Measurements from ENCODE around the gene LAMA4. TPM values are rescaled to one million over a fixed set of nuclear protein-coding genes. Genes with fewer than 3 reads are reported as not detected.

The LAMA4 gene
- total and polyA plus RNA-seq, 5 donors from 2014 or later, result not detected

DNA sequence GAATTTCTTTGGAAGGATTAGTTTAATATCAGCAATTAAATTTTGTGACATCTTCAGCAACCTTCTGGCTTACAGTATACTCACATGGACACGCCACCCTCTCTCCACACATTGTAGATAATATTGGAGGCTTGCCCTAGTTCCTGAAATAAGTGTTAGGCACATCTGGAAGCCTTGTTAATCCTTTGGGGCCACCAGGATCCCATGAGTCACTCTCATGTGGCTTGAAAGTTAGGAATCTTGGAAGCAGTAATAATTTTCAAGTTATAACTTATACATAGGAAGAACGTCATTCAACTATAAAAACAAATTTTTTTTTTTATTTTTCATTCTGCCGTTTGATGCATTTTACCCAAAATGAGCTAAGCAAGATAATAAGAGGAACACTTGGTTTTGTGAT, 20.5 kb downstream of the LAMA4 start:
- Mint-ChIP-seq H3K4me3 (no peak overlapping the region), H3K36me3 (no peaks in the 10 kb centered on the region), H3K27ac (no peak overlapping the region), H3K4me1 (no peaks in the 10 kb centered on the region), H3K27me3 (peaks cover 32% of the 10 kb centered on the region), H3K9me3 (peaks cover 0 to 2% (median 0%) of the 10 kb centered on the region in 7 donors)
- no peaks in the 10 kb centered on the region for H3K9me3 ChIP-seq (ENCODE audit: control insufficient read depth in 2 of 2, low read length in 2 of 2)
- H3K36me3 ChIP-seq (ENCODE audit: control insufficient read depth, insufficient read depth, low read length), result no peaks in the 10 kb centered on the region
- H3K4me3 ChIP-seq (ENCODE audit: low read depth, low read length), result no peak overlapping the region
- no peaks in the 10 kb centered on the region for H3K4me1 ChIP-seq (ENCODE audit: control insufficient read depth, insufficient read depth, low read length, poor library complexity, severe bottlenecking)
- H3K27me3 ChIP-seq (ENCODE audit: control insufficient read depth, insufficient read depth, low read length), result peaks cover 16% of the 10 kb centered on the region
- no peak overlapping the region for H3K27ac ChIP-seq (ENCODE audit: insufficient read depth, low read length, poor library complexity, severe bottlenecking)
- no peak for ATAC-seq (ENCODE audit: low read depth in 2 of 2)
- DNase-seq, result no peak

DNA sequence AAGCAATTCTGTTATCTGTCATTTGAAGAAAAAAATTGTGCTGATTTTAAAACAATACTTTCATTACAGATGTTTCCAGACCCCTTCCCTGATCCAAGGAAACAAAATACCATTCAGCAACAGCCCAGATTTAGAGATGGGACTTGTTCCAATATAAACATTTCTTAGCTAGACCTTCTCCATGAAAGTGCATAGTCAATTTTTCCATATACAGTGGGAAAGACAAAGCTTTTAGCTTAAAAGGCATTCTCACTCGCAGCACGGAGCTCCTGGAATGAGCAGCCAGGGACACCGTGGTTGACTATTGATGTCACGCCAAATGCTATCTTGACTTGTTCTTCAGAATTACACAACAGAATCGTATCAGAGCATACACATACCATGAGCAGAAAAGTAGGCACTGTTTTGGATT, 21.5 kb downstream of the LAMA4 start:
- no peak for DNase-seq
- ATAC-seq (ENCODE audit: low read depth in 2 of 2), result no peak
- Mint-ChIP-seq H3K27me3 (peaks cover 36% of the 10 kb centered on the region), H3K4me1 (no peaks in the 10 kb centered on the region), H3K36me3 (no peaks in the 10 kb centered on the region), H3K4me3 (no peak overlapping the region), H3K27ac (no peak overlapping the region), H3K9me3 (peaks cover 0 to 2% (median 0%) of the 10 kb centered on the region in 7 donors)
- Histone ChIP-seq H3K36me3 (ENCODE audit: control insufficient read depth, insufficient read depth, low read length) (no peaks in the 10 kb centered on the region), H3K4me1 (ENCODE audit: control insufficient read depth, insufficient read depth, low read length, poor library complexity, severe bottlenecking) (no peaks in the 10 kb centered on the region), H3K4me3 (ENCODE audit: low read depth, low read length) (no peak overlapping the region), H3K9me3 (ENCODE audit: control insufficient read depth in 2 of 2, low read length in 2 of 2) (no peaks in the 10 kb centered on the region), H3K27me3 (ENCODE audit: control insufficient read depth, insufficient read depth, low read length) (peaks cover 21% of the 10 kb centered on the region), H3K27ac (ENCODE audit: insufficient read depth, low read length, poor library complexity, severe bottlenecking) (no peak overlapping the region)

DNA sequence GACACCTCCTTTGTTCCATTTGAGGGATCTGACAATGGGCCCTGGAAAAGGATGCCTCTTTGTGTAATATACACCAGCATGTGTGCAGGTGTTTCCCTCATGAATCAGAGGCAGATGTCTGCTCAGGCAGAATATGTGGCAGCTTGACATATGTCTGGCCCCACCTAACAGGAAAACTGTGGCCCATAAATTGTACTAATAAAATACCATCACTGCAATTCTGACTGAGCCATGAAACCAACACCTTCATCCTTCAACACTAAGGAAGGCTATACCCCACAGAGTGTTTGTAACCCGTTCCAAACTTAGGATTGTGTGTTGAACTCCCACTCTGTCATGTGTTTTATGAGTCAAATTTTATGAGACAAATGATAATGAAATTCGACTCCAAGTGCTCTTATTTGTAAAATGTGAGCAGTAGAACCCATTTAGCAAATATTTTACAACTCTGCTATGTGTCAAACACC, 22.7 kb downstream of the LAMA4 start:
- H3K27me3 ChIP-seq (ENCODE audit: control insufficient read depth, insufficient read depth, low read length), result peaks cover 21% of the 10 kb centered on the region
- no peak overlapping the region for H3K4me3 ChIP-seq (ENCODE audit: low read depth, low read length)
- Mint-ChIP-seq H3K36me3 (no peaks in the 10 kb centered on the region), H3K27me3 (peaks cover 28% of the 10 kb centered on the region), H3K4me1 (no peaks in the 10 kb centered on the region), H3K4me3 (no peak overlapping the region), H3K27ac (no peak overlapping the region), H3K9me3 (peaks cover 0 to 2% (median 0%) of the 10 kb centered on the region in 7 donors)
- no peaks in the 10 kb centered on the region for H3K9me3 ChIP-seq (ENCODE audit: control insufficient read depth in 2 of 2, low read length in 2 of 2)
- no peak for ATAC-seq (ENCODE audit: low read depth in 2 of 2)
- no peak for DNase-seq
- H3K36me3 ChIP-seq (ENCODE audit: control insufficient read depth, insufficient read depth, low read length), result no peaks in the 10 kb centered on the region
- H3K27ac ChIP-seq (ENCODE audit: insufficient read depth, low read length, poor library complexity, severe bottlenecking), result no peak overlapping the region
- H3K4me1 ChIP-seq (ENCODE audit: control insufficient read depth, insufficient read depth, low read length, poor library complexity, severe bottlenecking), result no peaks in the 10 kb centered on the region

DNA sequence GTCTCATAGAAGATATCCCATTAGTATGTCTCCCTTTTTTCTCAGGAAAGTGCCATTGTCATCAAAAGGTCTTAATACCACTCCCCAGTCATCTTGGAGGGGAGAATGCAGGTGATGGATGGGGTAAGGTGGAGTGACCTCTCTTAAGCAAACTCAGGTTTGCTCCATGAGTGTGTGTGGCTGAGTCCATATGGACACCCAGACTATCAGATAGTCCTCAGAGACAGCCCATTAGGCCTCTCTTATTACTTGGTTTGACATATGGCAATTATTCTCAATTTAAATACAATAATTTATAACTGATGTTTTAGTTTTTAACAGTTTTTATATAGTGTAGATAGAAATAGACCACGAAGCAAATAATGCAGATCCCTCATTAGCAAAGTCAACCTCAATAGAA, 23.2 kb downstream of the LAMA4 start:
- DNase-seq (no peak), ATAC-seq (ENCODE audit: low read depth in 2 of 2) (no peak)
- Mint-ChIP-seq H3K36me3 (no peaks in the 10 kb centered on the region), H3K27me3 (peaks cover 25% of the 10 kb centered on the region), H3K27ac (no peak overlapping the region), H3K9me3 (peaks cover 0 to 2% (median 0%) of the 10 kb centered on the region in 7 donors), H3K4me1 (no peaks in the 10 kb centered on the region), H3K4me3 (no peak overlapping the region)
- H3K36me3 ChIP-seq (ENCODE audit: control insufficient read depth, insufficient read depth, low read length), result no peaks in the 10 kb centered on the region
- H3K4me3 ChIP-seq (ENCODE audit: low read depth, low read length), result no peak overlapping the region
- no peak overlapping the region for H3K27ac ChIP-seq (ENCODE audit: insufficient read depth, low read length, poor library complexity, severe bottlenecking)
- no peaks in the 10 kb centered on the region for H3K4me1 ChIP-seq (ENCODE audit: control insufficient read depth, insufficient read depth, low read length, poor library complexity, severe bottlenecking)
- H3K27me3 ChIP-seq (ENCODE audit: control insufficient read depth, insufficient read depth, low read length), result peaks cover 22% of the 10 kb centered on the region
- H3K9me3 ChIP-seq (ENCODE audit: control insufficient read depth in 2 of 2, low read length in 2 of 2), result no peaks in the 10 kb centered on the region

DNA sequence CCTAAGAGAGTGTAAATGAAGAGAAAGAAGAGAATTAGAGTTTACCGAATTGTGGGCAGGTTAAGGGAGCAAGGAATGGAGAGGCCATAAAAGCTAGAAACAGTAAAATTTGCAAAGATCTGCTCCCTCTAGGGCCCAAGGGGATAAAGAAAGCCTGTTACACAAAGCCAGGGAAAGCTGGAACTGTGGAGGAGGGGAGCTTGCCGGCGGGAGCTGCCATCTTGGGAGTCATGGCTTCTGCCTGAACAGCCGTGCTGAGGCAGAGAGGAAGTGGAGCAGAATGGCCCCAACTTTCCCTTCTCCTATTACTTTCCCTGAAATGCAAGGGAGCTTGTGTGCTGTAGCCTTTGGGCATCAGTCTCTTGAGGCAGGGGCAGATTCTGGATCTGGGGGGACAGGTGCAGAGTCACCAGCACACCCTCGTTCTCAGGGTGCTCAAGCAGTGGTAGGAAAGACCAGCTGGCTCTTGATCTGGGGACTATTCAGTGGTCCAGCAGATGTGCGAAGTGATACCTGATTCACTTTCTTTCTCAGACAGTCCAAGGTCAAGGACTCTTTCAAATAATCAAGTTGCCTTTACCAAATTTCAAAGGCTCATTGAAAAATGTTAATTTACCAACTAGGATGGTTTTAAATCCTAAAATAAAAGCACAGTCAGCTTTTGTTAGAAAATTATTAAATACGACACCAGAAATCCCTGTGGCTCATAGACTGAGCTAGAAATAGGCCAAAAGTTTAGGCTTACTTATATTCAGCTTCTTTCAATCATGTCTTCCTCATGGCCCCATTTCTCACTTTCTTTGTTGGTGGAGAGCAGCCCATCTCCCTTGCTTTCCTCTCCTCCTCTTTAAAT, 25.7 kb downstream of the LAMA4 start:
- Histone ChIP-seq H3K36me3 (ENCODE audit: control insufficient read depth, insufficient read depth, low read length) (no peaks in the 10 kb centered on the region), H3K9me3 (ENCODE audit: control insufficient read depth in 2 of 2, low read length in 2 of 2) (no peaks in the 10 kb centered on the region), H3K27ac (ENCODE audit: insufficient read depth, low read length, poor library complexity, severe bottlenecking) (no peak overlapping the region), H3K4me3 (ENCODE audit: low read depth, low read length) (no peak overlapping the region), H3K4me1 (ENCODE audit: control insufficient read depth, insufficient read depth, low read length, poor library complexity, severe bottlenecking) (no peaks in the 10 kb centered on the region), H3K27me3 (ENCODE audit: control insufficient read depth, insufficient read depth, low read length) (peaks cover 19% of the 10 kb centered on the region)
- no peaks in the 10 kb centered on the region for H3K36me3 Mint-ChIP-seq
- DNase-seq (no peak), ATAC-seq (ENCODE audit: low read depth in 2 of 2) (no peak)
- H3K4me3 Mint-ChIP-seq, result no peak overlapping the region
- H3K4me1 Mint-ChIP-seq, result no peaks in the 10 kb centered on the region
- H3K27ac Mint-ChIP-seq, result no peak overlapping the region
- H3K27me3 Mint-ChIP-seq, result peaks cover 25% of the 10 kb centered on the region
- peaks cover 0 to 5% (median 0%) of the 10 kb centered on the region in 7 donors for H3K9me3 Mint-ChIP-seq

DNA sequence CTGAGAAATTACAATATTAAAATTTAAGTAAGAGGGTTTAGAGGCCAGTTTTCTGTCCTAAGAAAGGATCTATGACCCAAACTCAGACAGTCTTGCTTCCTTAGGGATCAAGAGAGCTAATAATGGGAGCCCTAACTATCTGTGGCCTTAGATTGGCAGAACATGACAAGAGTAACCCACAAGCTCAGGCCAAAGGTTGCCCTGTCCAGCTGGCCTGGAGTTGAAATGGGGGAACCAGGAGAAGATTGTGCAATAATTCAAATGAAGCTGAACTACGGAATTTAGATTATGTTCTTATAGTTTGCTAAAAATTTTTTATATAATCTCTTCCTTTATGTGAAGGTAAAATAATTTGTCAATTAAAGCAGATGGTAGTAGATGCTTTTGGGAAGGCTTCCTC, 26.4 kb downstream of the LAMA4 start:
- Histone ChIP-seq H3K36me3 (ENCODE audit: control insufficient read depth, insufficient read depth, low read length) (no peaks in the 10 kb centered on the region), H3K4me1 (ENCODE audit: control insufficient read depth, insufficient read depth, low read length, poor library complexity, severe bottlenecking) (no peaks in the 10 kb centered on the region), H3K4me3 (ENCODE audit: low read depth, low read length) (no peak overlapping the region), H3K27ac (ENCODE audit: insufficient read depth, low read length, poor library complexity, severe bottlenecking) (no peak overlapping the region), H3K27me3 (ENCODE audit: control insufficient read depth, insufficient read depth, low read length) (peaks cover 19% of the 10 kb centered on the region), H3K9me3 (ENCODE audit: control insufficient read depth in 2 of 2, low read length in 2 of 2) (no peaks in the 10 kb centered on the region)
- Mint-ChIP-seq H3K4me1 (no peaks in the 10 kb centered on the region), H3K4me3 (no peak overlapping the region), H3K9me3 (peaks cover 0 to 5% (median 0%) of the 10 kb centered on the region in 7 donors), H3K36me3 (no peaks in the 10 kb centered on the region), H3K27me3 (peaks cover 25% of the 10 kb centered on the region), H3K27ac (no peak overlapping the region)
- ATAC-seq (ENCODE audit: low read depth in 2 of 2) (no peak), DNase-seq (no peak)

DNA sequence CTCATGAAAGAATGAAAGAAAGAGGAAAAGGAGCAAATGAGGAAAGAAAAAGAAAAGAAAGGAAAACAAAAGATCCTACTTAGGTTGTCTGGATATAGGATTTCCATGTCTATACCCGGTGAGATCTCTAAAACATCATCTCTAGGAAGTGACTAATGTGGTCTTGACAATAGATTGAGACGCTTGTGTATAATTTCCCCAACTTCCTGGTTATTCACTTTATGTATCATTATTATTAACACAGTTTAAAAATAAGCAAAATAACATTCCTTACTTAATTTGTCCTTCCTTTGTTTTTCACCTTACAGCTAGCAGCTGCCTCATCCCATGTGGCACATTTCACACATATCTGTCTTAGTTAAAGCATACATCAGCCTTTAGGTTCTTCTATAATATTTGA, 27.0 kb downstream of the LAMA4 start:
- Mint-ChIP-seq H3K9me3 (peaks cover 0 to 5% (median 0%) of the 10 kb centered on the region in 7 donors), H3K4me1 (no peaks in the 10 kb centered on the region), H3K4me3 (no peak overlapping the region), H3K27me3 (peaks cover 25% of the 10 kb centered on the region), H3K36me3 (no peaks in the 10 kb centered on the region), H3K27ac (no peak overlapping the region)
- ATAC-seq (ENCODE audit: low read depth in 2 of 2) (no peak), DNase-seq (no peak)
- no peaks in the 10 kb centered on the region for H3K4me1 ChIP-seq (ENCODE audit: control insufficient read depth, insufficient read depth, low read length, poor library complexity, severe bottlenecking)
- no peak overlapping the region for H3K4me3 ChIP-seq (ENCODE audit: low read depth, low read length)
- H3K9me3 ChIP-seq (ENCODE audit: control insufficient read depth in 2 of 2, low read length in 2 of 2), result no peaks in the 10 kb centered on the region
- no peaks in the 10 kb centered on the region for H3K36me3 ChIP-seq (ENCODE audit: control insufficient read depth, insufficient read depth, low read length)
- H3K27ac ChIP-seq (ENCODE audit: insufficient read depth, low read length, poor library complexity, severe bottlenecking), result no peak overlapping the region
- H3K27me3 ChIP-seq (ENCODE audit: control insufficient read depth, insufficient read depth, low read length), result peaks cover 19% of the 10 kb centered on the region

DNA sequence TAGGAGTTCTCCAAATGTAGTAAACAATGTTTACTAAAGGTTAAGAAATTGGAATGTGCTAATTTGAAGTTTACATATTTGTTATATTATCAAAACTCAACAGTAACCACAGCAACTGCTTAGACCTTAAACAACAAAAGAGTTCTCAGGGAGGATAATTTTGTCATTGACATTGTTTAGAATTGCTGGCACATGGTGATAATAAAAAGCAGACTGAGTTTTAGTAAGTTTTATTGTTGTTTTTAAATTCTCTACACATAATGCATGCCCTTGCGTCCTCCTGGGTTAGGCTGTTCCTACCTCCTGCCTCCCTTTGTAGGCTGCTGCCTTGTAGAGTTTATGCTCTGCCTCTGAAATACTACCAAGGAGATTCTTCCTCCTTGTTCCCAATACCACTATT, 28.7 kb downstream of the LAMA4 start:
- Histone ChIP-seq H3K36me3 (ENCODE audit: control insufficient read depth, insufficient read depth, low read length) (no peaks in the 10 kb centered on the region), H3K9me3 (ENCODE audit: control insufficient read depth in 2 of 2, low read length in 2 of 2) (no peaks in the 10 kb centered on the region), H3K27ac (ENCODE audit: insufficient read depth, low read length, poor library complexity, severe bottlenecking) (no peak overlapping the region), H3K4me3 (ENCODE audit: low read depth, low read length) (no peak overlapping the region), H3K4me1 (ENCODE audit: control insufficient read depth, insufficient read depth, low read length, poor library complexity, severe bottlenecking) (no peaks in the 10 kb centered on the region), H3K27me3 (ENCODE audit: control insufficient read depth, insufficient read depth, low read length) (peaks cover 14% of the 10 kb centered on the region)
- Mint-ChIP-seq H3K4me3 (no peak overlapping the region), H3K36me3 (no peaks in the 10 kb centered on the region), H3K27ac (no peak overlapping the region), H3K4me1 (no peaks in the 10 kb centered on the region), H3K27me3 (peaks cover 19% of the 10 kb centered on the region), H3K9me3 (peaks cover 0 to 5% (median 0%) of the 10 kb centered on the region in 7 donors)
- ATAC-seq (ENCODE audit: low read depth in 2 of 2) (no peak), DNase-seq (no peak)

Measured in CD4-positive, CD25-positive, alpha-beta regulatory T cell (primary cell).